Measurements from ENCODE around the gene MARVELD1.

MARVELD1 gene

DNA sequence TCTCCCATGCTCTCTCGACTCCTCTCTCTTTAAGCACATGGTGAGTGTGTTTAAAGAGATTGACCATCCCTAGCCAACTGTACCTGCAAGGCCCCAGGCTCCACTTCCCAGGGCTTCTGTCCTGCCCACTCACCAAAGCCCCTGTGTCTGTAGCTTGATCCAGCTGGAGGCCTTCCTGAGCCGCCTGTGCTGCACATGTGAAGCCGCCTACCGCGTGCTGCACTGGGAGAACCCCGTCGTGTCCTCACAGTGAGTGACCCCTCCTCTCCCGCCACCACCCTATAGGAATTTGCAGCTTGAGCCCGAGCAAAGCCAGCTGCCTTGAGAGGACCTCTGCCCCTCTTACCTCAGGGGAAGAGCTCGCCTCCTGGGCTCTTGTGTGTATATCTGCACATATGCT is 34.6 kb downstream of the MARVELD1 start:
- Histone ChIP-seq H3K4me2 (ENCODE audit: low read length) (no peak overlapping the region), H2AFZ (no peak overlapping the region), H3K27ac (no peak overlapping the region), H3K79me2 (no peaks in the 10 kb centered on the region), H3K9ac (no peak overlapping the region), H3K36me3 (ENCODE audit: control insufficient read depth, insufficient read depth, low read length) (no peaks in the 10 kb centered on the region), H3K4me1 (peaks cover under 1% of the 10 kb centered on the region), H3K9me3 (ENCODE audit: control insufficient read depth, low read length) (no peaks in the 10 kb centered on the region), H3K27me3 (ENCODE audit: control insufficient read depth, insufficient read depth, low read length) (no peaks in the 10 kb centered on the region), H3K4me3 (ENCODE audit: low read depth, low read length) (no peak overlapping the region)
- TF ChIP-seq, protein P1, sequence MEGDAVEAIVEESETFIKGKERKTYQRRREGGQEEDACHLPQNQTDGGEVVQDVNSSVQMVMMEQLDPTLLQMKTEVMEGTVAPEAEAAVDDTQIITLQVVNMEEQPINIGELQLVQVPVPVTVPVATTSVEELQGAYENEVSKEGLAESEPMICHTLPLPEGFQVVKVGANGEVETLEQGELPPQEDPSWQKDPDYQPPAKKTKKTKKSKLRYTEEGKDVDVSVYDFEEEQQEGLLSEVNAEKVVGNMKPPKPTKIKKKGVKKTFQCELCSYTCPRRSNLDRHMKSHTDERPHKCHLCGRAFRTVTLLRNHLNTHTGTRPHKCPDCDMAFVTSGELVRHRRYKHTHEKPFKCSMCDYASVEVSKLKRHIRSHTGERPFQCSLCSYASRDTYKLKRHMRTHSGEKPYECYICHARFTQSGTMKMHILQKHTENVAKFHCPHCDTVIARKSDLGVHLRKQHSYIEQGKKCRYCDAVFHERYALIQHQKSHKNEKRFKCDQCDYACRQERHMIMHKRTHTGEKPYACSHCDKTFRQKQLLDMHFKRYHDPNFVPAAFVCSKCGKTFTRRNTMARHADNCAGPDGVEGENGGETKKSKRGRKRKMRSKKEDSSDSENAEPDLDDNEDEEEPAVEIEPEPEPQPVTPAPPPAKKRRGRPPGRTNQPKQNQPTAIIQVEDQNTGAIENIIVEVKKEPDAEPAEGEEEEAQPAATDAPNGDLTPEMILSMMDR (IDR thresholded peaks at IDR 0.05): no peak

DNA sequence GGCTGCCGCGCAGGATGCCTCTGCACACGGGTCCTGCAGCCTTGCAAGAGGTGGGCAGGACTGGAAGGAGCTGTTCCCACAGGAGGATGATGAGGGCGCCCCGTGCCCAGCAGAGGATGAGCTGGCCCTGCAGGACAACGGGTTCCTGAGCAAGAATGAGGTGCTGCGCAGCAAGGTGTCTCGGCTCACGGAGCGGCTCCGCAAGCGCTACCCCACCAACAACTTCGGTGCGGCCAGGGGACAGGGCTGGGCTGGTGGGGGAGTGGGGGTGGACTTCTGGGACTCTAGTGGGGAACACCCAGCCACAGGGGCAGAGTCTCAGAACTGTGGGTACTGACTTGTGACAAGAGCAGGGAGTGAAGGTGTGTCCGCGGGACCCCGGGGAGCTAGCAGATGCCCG is 39.4 kb downstream of the MARVELD1 start:
- H3K36me3 ChIP-seq (ENCODE audit: control insufficient read depth, insufficient read depth, low read length): no peaks in the 10 kb centered on the region
- no peaks in the 10 kb centered on the region for H3K27me3 ChIP-seq (ENCODE audit: control insufficient read depth, insufficient read depth, low read length)
- no peaks in the 10 kb centered on the region for H3K79me2 ChIP-seq
- H2AFZ ChIP-seq: no peak overlapping the region
- no peak overlapping the region for H3K4me3 ChIP-seq (ENCODE audit: low read depth, low read length)
- no peak overlapping the region for H3K9ac ChIP-seq
- no peaks in the 10 kb centered on the region for H3K9me3 ChIP-seq (ENCODE audit: control insufficient read depth, low read length)
- H3K27ac ChIP-seq: no peak overlapping the region
- no peak overlapping the region for H3K4me2 ChIP-seq (ENCODE audit: low read length)
- no peaks in the 10 kb centered on the region for H3K4me1 ChIP-seq
- TF ChIP-seq, protein P1 (IDR thresholded peaks at IDR 0.05): no peak

GRCh38 chr10:97754726-97755125 is 41.2 kb downstream of the MARVELD1 start:
- Histone ChIP-seq H3K27ac (no peak overlapping the region), H3K36me3 (ENCODE audit: control insufficient read depth, insufficient read depth, low read length) (no peaks in the 10 kb centered on the region), H3K4me1 (no peaks in the 10 kb centered on the region), H2AFZ (no peak overlapping the region), H3K9ac (no peak overlapping the region), H3K79me2 (no peaks in the 10 kb centered on the region), H3K27me3 (ENCODE audit: control insufficient read depth, insufficient read depth, low read length) (no peaks in the 10 kb centered on the region), H3K4me2 (ENCODE audit: low read length) (no peak overlapping the region), H3K4me3 (ENCODE audit: low read depth, low read length) (no peak overlapping the region), H3K9me3 (ENCODE audit: control insufficient read depth, low read length) (no peaks in the 10 kb centered on the region)
- TF ChIP-seq, protein P1 (IDR thresholded peaks at IDR 0.05): no peak

- H3K27ac ChIP-seq: no peak overlapping the region
- TF ChIP-seq, protein P1 (IDR thresholded peaks at IDR 0.05): no peak
Measured at GRCh38 chr10:97755718-97756117, 42.2 kb downstream of the MARVELD1 start.

DNA sequence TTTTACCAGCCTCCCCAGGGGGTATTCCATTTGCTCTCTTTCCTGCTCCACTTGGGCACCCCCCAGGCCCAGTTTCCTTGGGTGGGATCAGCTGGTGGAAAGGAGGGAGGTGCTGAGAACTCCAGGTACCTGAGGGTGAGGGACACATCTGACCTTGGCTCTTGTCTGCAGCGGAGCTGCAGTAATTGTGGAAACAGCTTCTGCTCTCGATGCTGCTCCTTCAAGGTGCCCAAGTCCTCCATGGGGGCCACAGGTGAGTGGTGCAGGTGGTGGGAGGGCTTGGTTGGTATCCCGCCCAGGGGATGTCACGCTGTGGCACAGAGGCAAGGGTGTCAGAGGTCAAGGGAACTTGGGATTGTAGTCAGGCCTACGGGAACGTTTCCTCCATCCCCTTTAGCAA is 43.9 kb downstream of the MARVELD1 start:
- Histone ChIP-seq H3K36me3 (ENCODE audit: control insufficient read depth, insufficient read depth, low read length) (no peaks in the 10 kb centered on the region), H3K4me3 (ENCODE audit: low read depth, low read length) (no peak overlapping the region), H3K4me2 (ENCODE audit: low read length) (no peak overlapping the region), H3K9me3 (ENCODE audit: control insufficient read depth, low read length) (no peaks in the 10 kb centered on the region), H2AFZ (no peak overlapping the region), H3K27me3 (ENCODE audit: control insufficient read depth, insufficient read depth, low read length) (no peaks in the 10 kb centered on the region), H3K4me1 (no peaks in the 10 kb centered on the region), H3K79me2 (no peaks in the 10 kb centered on the region), H3K27ac (no peak overlapping the region), H3K9ac (no peak overlapping the region)
- TF ChIP-seq, protein P1 (IDR thresholded peaks at IDR 0.05): no peak

More at GRCh38 chr10:97755718-97756117, 42.2 kb downstream of the MARVELD1 start:
- H3K27me3 ChIP-seq (ENCODE audit: control insufficient read depth, insufficient read depth, low read length): no peaks in the 10 kb centered on the region
- H3K9me3 ChIP-seq (ENCODE audit: control insufficient read depth, low read length): no peaks in the 10 kb centered on the region
- H3K4me3 ChIP-seq (ENCODE audit: low read depth, low read length): no peak overlapping the region
- H3K79me2 ChIP-seq: no peaks in the 10 kb centered on the region
- H3K4me2 ChIP-seq (ENCODE audit: low read length): no peak overlapping the region
- H3K4me1 ChIP-seq: no peaks in the 10 kb centered on the region
- no peaks in the 10 kb centered on the region for H3K36me3 ChIP-seq (ENCODE audit: control insufficient read depth, insufficient read depth, low read length)
- H3K9ac ChIP-seq: no peak overlapping the region
- no peak overlapping the region for H2AFZ ChIP-seq
